ENCODE data around the gene DOK6.

Gene DOK6

DNA sequence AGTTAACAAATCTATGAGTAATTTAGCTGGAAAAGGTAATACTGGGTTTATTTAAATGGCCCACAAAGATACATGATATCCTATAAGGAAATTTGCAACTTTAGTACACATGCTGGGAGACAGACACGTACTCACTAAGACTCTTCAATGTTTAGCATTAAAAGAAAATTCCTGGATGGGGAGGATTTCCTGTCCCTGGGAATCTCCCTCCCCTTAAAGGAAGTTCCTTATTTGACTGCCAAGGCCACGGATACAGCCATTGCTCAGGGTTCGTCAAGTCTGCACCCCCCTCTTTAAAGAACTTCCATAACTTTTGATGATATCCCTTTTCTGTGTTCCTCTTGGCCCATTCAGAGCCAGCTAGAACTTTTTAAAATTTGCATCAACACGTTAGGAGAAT is 279.4 kb downstream of the DOK6 start:
- no peak for DNase-seq (ENCODE audit: low read depth in 2 of 2, low spot score in 1 of 2)

DNA sequence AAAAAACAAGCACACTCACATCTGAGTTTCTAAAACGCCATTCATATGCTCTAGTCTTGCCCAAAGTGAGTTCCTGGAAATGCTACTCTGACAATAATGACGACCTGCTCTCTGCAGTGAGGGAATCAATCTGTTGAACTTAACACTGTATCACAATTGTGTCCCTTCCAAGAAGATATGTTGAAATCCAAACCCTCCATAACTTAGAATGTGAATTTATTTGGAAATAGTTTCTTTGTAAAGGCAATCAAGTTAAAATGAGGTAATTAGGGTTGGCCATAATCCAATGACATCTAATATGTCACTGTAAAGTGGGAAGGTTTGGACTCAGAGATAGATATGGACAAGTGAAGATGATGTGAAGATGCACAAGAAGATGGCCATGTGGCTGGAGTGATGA is 282.5 kb downstream of the DOK6 start:
- no peak for DNase-seq (ENCODE audit: low read depth in 2 of 2, low spot score in 1 of 2)

DNA sequence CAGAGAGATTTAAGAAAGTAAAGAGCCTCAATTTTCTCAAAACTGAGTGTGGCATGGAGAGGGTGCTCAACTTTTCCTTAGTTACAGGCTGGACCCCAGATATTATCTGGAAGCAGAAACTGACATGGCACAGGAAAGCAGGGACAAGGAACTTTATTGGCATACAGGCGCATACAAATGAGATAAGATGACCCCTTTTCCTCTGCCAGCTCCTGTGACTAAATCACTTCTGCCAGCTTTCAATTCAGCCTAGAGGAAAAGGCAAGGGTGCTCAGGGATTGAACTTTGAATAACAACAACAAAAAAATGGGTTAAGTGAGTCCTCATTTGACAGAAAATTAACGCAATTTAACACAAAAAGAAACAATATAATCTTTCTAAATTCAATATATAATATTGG is 284.1 kb downstream of the DOK6 start:
- DNase-seq (ENCODE audit: low read depth in 2 of 2, low spot score in 1 of 2): no peak

DNA sequence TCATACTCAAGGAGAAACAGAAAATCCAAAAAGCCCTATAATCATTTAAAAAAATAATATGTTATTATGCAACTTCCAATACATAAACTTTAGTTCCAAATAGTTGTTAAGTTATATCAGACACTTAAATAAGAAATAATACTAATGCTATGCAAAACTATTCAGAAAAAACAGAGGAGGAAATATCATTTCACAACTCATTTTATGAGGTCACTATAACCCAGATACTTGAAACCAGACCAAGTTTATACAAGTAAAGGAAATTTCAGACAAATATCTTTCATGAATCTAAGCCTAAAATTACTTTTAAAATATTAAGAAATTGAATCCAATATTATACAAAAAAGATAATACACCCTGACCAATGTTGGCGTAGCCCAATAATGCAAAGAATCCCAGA is 286.2 kb downstream of the DOK6 start:
- DNase-seq (ENCODE audit: low read depth in 2 of 2, low spot score in 1 of 2): no peak

DNA sequence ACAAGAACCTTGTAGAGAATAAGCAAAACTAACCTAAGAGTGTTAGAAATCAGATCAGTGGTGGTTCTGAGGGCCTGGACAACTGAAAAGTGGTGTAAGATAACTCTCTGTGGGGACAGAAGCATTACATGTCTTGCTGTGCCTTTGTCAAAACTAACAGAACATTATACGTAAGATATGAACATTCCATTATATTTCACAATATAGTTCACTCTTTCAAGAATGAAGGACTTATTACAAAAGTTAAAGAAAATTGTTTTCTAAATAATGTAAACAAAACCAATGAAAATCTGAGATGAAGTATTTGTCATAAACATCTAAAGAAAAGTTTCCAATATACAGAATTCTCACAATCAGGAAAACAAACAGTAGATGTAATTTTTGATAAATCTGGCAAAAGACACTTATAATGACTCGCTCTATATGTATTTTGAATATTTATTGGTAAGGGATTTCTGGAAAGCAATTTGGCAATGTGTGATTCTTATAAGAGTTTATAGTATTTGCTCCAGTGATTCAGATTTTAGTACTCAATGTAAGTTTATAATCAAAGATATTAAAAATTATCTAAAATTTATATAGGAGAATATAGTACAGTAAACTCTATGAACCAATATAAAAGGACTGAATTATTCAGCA is 288.6 kb downstream of the DOK6 start:
- no peak for DNase-seq (ENCODE audit: low read depth in 2 of 2, low spot score in 1 of 2)

DNA sequence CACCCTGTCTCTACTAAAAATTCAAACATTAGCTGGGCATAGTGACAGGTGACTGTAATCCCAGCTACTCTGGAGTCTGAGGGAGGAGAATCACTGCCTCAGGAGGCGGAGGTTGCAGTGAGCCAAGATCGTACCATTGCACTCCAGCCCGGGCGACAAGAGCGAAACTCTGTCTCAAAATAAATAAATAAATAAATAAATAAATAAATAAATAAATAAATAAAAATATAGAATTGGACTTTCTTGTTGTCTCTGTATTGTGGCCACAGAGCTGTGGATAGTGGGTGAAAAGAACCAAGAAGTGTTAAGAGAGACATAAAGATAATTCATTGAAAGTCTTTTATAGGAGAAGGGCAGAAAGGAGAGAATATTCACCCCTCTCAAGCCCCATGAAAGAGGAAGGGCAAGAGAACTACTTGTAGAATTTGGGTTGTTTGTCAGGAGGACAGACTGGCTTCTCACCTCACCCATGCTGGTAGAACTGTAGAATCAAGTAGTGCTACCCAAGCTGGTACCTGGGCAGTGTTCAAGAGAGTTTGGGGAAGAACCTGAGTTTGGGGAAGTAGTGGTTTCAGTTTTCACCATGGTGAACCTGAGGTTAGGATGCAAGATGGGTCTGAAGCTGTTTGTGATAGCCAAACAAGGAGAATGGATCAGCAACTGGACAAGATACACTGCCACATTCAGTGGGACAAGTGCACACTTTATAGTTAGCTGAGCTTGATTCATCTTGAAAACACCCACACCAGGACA is 290.5 kb downstream of the DOK6 start:
- no peak for DNase-seq (ENCODE audit: low read depth in 2 of 2, low spot score in 1 of 2)

DNA sequence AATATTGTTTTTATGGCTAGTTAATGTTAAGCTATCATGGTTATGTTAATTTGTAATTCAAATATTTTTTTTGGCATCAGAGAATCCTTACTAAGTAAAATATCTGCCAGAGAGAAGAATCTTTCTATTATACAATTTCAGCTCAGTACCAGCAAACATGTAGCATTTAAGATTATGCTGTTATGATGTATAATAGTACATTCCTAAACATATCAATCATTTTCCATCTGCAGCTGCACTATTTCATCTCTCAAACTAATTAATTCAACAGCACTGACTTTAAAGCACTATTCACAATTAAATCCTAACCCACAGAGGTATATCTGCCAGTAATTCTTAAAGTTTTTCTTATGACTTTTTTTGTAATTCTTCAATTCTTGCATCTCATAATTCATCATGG is 296.4 kb downstream of the DOK6 start:
- DNase-seq (ENCODE audit: low read depth in 2 of 2, low spot score in 1 of 2): no peak

DNA sequence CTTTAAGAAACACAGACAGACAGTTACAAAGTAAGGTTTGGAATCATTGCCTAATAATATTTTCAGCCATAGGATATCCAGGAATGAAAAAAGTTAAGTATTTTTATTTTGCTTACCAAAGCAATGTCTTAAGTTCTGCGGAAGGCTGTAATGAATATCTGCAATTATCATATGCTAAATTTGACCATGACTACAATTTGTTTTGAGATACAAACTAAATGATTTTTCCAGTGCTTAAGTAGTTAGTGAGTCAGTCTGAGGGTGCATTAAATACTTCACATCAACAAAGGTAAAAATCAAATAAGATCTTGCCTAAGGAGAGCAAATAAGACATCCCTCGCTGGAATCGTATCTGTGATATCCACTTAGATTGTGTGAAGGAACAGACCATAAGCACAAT is 297.0 kb downstream of the DOK6 start:
- no peak for DNase-seq (ENCODE audit: low read depth in 2 of 2, low spot score in 1 of 2)

DNA sequence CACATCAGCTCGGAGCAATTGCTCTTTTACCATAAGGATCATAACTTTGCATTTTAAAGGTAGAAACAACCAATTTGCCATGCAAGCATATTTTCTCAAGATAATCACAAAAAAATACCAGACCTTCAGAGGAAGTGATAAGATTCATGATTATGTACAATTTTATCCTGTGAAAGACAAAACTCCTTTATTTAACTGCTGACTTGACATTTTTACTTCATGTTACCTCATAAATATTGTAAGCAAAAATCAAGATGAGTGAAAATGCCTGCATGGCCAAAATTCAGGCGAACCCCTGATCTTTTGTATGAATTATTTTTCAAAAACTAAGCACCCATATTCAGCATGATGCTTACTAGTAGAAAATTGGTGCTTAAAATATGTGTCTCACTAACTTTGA is 300.6 kb downstream of the DOK6 start:
- DNase-seq (ENCODE audit: low read depth in 2 of 2, low spot score in 1 of 2): no peak

DNA sequence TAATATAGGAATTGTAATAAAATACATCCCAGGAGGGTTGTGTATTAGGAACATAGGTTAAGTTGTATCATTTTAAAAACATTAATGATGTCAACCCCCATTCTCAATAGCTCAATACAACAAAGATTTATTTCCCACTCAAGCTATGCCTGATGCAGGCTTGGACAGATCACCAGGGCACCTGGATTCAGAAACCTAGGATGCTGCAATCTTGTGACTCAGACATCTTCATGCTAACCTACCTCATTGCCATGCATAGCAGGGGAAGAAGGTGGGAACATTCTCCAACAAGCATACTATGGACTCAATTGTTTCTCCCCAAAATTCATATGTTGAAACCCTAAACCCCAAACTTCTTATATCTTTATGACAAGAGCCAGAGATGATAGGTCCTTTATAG is 302.8 kb downstream of the DOK6 start:
- DNase-seq (ENCODE audit: low read depth in 2 of 2, low spot score in 1 of 2): no peak

DNA sequence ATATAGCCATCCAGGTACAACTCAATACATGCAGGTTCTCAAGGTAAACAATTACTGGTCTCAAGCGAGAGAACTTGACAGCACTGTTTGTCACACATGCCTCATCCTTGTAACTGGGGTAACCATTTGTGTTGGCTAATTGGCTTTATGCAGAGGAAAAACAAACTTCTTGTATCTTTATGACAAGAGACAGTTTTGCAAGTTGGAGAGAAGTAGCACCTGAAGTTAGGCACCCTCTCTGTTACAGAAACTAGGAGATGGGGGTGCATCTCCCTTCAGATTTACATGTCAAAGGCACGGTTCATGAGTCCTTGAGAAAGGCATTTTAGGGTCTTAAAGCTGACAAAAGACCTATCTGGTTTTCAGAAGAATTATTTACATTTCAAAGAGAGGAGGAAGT is 305.3 kb downstream of the DOK6 start:
- no peak for DNase-seq (ENCODE audit: low read depth in 2 of 2, low spot score in 1 of 2)

DNA sequence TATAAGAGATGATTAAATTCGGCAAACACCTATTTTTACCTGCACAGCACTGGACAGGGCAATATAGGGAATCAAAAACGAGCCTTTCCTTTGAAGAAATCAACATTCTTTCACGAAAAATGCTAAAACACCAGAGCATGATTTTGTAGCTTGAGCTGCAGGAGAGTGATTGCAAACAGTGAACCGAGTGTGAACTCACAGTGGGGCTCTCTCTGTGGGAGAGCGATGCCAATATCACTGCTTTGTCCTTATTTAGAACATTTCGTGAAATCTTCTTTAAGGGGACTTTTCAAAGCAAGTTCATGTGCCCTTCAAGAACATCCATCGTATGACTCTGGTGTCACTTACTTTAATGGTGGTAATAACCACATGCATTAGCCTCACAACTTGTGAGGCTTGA is 308.2 kb downstream of the DOK6 start:
- no peak for DNase-seq (ENCODE audit: low read depth in 2 of 2, low spot score in 1 of 2)

DNA sequence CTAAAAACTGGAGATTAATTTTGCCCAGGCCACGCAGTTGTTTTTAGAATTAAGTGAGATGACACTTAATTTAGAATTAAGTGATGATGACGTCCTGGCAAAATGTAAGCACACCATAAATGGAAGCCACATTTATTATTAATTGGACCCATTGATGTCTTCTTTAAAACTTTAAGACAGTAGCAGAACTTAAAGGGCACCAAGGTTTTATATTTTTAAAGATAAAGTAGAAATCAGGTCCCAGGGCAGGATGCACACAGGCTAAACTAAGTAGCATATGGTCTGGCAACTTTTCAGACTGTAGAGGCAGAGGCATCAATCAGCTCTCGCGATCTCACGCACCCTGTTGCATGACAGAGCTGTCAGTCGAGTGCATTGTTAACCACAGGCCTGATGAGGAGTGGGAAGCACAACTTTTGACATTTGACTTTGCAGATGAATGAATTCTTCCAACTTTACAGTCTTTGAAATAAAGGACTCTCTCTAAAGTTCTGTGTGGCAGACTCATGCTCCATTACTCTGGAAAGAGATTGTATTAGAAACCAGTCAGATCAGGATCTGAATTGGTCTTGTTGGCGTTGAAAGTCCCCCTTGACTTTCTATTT is 314.6 kb downstream of the DOK6 start:
- DNase-seq (ENCODE audit: low read depth in 2 of 2, low spot score in 1 of 2): no peak

DNA sequence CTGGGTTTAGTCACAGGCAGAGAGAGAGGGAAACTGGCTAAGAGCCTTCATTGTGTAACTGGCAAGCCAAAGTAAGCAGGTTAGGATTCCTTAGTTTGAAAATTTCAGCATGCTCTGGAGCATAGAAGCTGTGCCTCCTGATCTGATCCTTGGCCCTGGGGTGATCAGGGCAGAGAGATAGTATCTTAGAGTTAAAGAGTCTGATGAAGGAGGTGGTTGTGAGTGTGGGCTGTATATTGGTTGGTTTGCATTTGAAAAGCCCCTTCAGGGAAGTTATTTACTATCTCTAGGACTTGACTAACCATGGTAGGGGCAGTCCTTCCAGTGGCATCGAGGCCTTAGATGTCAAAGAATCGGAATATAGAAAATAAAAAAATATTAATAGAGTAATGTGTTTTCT is 316.9 kb downstream of the DOK6 start:
- no peak for DNase-seq (ENCODE audit: low read depth in 2 of 2, low spot score in 1 of 2)

DNA sequence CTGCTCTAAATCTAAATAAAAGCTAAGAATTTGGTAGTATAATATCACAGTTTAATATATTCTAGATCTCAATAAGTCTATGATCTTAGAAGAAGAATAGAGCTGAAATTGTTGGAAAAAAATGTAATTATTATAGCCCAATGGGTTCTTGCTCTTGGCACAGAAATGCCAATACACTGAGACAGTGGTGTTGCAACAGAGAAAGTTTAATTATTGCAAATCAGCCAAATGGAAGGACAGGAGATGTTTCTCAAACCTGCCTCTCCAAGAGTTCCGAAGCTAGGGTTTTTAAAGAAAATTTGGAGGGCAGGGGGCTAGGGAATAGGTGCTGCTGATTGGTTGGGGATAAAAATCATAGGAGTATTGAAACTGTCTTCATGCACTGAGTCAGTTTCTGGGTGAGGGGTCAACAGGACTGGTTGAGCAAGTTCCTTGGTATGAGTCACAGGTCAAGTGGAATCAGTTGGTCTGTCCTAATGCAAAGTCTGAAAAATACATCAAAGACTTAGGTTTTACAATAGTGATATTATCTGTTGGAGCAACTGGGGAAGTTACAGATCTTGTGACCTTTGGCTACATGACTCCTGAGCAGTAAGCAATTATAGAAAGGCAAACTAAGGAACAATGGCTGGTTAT is 318.3 kb downstream of the DOK6 start:
- DNase-seq (ENCODE audit: low read depth in 2 of 2, low spot score in 1 of 2): no peak

DNA sequence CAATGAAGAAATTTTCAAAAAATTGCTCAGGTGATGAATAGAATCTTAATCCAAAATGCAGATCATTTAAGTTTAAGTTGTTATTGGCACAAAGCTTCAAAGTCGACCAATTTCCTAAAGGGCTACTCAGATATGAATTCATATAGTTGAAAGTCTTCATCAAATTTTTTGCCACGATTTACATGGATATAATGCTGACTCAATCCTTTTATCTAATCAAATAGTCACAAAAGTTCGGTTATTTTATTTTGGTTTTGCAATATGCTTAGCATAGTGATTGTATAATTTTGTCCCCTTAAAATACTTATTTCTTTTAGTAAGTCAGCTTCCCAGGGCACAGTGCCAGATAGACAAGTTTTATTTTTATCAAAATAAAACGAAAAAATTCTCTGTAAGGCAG is 319.7 kb downstream of the DOK6 start:
- no peak for DNase-seq (ENCODE audit: low read depth in 2 of 2, low spot score in 1 of 2)

DNA sequence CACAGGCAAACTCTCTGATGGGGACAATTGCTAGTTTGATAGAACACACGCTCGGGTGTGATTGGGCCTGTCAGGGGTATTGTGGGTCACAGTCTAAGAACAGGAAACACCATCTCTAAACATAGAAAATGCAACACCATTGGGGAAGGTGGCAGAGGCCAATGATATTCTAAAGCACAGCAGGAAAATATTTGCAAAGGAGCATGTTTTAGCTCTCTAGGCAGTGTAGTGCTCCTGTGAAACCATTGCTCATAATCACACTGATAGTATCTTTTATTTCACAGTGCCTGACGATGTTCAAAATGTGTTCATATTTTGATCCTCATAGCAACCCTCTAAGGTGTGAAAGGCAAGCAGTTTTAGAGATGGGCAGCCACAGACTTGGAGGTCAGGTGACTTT is 322.7 kb downstream of the DOK6 start:
- DNase-seq (ENCODE audit: low read depth in 2 of 2, low spot score in 1 of 2): no peak

DNA sequence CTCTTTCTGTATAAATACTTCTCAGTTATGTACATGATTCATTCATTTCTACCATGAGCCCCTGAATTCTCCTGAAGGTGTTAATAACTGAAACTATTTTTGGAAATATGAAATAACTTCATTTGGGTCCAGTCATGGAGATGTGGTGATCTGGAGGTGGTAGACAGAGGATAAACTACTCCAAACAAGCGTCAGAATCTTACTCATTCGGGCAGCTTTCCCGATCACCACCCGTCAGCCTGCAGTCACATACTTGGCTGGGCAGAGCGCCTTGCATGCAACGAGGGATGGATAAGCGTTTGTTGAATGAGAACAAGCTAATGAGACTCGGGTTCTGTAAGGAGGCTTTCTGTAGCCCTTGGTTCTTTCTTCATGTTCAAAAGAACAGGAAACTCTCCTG is 324.3 kb downstream of the DOK6 start:
- DNase-seq (ENCODE audit: low read depth in 2 of 2, low spot score in 1 of 2): no peak

DNA sequence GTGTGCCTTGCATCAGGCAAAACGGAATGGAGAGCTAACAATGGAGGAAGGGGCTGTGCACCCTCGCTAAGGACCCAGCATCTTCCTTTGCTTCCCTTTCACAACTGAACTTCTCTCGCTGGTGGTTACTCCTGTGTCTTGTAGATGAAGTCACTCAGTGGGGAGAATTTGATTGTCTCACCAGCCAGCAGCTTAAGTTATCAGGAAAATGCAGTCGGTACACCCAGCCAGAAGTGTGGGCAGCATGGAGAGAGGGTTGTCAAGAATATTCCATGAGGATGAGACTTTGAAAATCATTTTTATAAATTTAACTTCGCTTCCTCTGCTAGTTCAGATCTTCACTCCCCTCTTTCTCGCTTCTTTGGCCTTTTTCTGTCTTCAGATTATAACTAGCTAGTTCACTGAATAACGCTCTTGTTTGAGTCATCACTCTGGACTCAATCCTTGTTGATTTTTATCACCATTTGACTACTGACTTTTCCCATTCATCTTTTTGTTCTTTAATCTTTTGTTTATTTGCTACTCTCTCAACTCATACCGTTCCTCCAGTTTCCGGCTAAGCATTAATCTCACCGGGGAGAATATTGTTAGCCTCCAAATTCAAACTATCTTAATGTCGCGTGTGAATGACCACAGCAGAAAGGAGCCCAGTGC is 325.3 kb downstream of the DOK6 start:
- DNase-seq (ENCODE audit: low read depth in 2 of 2, low spot score in 1 of 2): no peak

DNA sequence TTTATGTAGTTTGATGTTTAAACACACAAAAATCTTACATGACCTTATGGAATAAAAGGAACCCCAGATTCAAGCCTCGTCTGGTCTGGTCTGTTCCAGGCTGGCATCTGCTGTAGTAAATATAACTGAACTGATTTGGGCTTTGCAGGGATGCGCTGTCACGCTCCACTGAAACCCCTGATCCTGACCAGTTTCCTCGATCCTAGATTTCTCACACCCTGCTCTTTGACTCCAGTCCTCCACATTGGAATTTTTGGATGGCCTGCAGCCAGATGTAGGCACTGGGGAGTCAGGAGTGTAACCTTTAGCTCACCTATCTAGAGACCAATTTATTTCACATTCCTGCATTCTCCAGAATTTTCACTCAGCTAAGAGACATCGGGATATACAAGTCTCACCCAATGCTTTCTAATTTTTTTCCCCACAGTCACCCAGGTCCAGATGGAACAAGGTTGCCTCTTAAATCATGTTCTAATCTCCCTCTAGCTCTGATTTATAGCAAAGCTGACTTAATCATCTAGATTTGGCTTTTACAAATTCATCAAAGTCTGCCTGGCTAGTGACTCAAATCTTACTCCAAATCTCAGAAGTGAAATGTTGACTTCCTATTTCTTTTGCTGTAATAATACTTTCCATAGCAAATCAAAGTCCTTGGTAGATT is 327.4 kb downstream of the DOK6 start:
- no peak for DNase-seq (ENCODE audit: low read depth in 2 of 2, low spot score in 1 of 2)

DNA sequence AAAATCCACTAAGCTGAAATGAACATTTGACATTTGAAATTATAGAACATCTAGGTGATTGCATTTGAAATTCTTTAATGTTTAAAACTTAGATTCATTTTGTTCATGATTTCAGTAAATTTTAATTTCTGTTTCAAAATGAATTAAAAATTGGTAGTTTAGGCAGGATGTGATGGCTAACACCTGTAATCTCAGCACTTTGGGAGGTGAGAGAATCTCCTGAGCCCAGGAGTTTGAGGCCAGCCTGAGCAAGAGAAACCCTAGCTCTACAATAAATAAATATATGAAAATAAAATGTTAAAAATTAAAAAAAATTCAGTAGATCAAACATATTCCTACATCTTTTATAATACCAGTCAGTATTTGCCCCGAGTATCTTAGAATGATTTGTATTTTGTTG is 330.0 kb downstream of the DOK6 start:
- no peak for DNase-seq (ENCODE audit: low read depth in 2 of 2, low spot score in 1 of 2)

Measured in stimulated activated CD8-positive, alpha-beta memory T cell treated with anti-CD3 and anti-CD28 coated beads, Interleukin-4, amount 100 ng/mL, for 4 hours (primary cell).